B cell (primary cell): Measurements from ENCODE around the gene CIC.

Experiments
- EZH2 ChIP-seq: IDR thresholded peaks from 2 replicates; pipeline ENCODE4 v1.6.1; 2012; ENCODE audit warnings: borderline replicate concordance, low read depth, mild to moderate bottlenecking, moderate library complexity, low read length; ENCODE audit not compliant: insufficient read depth, poor library complexity, severe bottlenecking
- TF ChIP-seq, protein P1 (sequence below): fragments of 200-600 bp; IDR thresholded peaks from one replicate; pipeline ENCODE4 v1.8.0; 2022; ENCODE audit warnings: antibody characterized with exemption, mild to moderate bottlenecking

DNA sequence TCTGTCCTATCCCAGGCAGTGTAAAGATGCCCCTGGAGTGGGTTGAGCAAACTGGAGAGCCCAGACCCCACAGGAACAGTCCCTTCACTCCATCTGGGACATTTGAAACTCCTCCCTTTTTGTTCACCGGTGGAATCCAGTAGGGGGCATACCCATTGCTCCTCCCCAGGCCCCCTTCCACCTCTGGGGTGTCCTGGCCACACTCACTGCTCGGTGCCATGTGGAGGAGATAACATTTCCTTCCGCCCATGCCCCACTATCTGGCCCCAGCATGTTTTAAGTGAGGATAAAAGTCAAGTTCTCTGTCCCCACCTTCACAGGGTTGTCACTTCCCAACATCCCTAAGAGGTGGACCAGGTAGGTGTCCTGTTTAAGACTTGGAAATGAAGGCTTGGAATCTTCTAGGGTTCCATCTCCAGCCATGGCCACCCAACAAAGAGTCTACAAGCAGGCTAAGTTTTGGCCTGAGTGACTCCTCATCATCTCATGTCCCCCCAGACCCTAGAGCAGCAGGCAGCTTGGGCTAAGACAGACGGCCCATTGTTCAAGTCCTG, 39.7 kb upstream of the CIC start:
- TF ChIP-seq, protein P1, sequence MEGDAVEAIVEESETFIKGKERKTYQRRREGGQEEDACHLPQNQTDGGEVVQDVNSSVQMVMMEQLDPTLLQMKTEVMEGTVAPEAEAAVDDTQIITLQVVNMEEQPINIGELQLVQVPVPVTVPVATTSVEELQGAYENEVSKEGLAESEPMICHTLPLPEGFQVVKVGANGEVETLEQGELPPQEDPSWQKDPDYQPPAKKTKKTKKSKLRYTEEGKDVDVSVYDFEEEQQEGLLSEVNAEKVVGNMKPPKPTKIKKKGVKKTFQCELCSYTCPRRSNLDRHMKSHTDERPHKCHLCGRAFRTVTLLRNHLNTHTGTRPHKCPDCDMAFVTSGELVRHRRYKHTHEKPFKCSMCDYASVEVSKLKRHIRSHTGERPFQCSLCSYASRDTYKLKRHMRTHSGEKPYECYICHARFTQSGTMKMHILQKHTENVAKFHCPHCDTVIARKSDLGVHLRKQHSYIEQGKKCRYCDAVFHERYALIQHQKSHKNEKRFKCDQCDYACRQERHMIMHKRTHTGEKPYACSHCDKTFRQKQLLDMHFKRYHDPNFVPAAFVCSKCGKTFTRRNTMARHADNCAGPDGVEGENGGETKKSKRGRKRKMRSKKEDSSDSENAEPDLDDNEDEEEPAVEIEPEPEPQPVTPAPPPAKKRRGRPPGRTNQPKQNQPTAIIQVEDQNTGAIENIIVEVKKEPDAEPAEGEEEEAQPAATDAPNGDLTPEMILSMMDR: no peak
- TF ChIP-seq EZH2: no peak
